ENCODE measurements around the gene MAP7.

GRCh38 chr6:136568129-136568528, 17.9 kb upstream of the MAP7 start:
- TF ChIP-seq POLR2A (IDR thresholded peaks at IDR 0.05) (no peak), CTCF (IDR thresholded peaks at IDR 0.05) (no peak)
